Measurements from ENCODE around the gene DCAF11.

DCAF11 gene

DNA sequence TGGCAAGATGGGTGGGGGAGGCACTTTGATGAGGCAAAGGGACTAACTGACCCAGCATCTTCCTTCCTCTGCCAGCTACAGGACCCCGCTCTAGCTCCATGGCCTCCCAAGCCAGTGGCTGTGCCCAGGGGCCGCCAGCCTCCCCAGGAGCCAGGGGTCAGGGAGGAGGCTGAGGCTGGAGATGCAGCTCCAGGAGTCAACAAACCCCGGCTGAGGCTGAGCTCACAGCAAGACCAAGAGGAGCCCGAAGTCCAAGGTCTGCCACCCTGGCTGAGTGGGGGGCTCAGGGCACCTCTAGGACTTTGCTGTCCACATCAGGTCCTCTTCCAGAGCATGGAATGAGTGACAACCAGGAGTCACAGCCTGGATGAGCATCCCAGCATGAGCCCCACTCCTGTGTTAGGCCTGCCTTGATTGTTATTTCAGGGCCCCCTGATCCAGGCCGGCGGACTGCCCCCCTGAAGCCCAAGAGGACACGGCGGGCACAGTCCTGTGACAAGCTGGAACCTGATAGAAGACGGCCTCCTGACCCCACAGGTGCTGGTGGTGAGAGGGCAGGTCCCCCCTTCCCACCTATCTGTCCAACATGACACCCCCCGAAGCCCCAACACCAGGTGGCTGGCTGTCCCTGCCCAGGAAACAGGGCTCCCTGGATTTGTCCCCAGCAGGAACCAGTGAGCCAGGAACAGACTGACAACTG lies 45.7 kb upstream of the DCAF11 start:
- in situ Hi-C loops (cut with MboI; ENCODE audit: low sequenced_read_pairs, unreplicated experiment): no loop called here
- TF ChIP-seq, protein P1, sequence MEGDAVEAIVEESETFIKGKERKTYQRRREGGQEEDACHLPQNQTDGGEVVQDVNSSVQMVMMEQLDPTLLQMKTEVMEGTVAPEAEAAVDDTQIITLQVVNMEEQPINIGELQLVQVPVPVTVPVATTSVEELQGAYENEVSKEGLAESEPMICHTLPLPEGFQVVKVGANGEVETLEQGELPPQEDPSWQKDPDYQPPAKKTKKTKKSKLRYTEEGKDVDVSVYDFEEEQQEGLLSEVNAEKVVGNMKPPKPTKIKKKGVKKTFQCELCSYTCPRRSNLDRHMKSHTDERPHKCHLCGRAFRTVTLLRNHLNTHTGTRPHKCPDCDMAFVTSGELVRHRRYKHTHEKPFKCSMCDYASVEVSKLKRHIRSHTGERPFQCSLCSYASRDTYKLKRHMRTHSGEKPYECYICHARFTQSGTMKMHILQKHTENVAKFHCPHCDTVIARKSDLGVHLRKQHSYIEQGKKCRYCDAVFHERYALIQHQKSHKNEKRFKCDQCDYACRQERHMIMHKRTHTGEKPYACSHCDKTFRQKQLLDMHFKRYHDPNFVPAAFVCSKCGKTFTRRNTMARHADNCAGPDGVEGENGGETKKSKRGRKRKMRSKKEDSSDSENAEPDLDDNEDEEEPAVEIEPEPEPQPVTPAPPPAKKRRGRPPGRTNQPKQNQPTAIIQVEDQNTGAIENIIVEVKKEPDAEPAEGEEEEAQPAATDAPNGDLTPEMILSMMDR (IDR thresholded peaks at IDR 0.05; ENCODE audit: borderline replicate concordance, control extremely low read depth, extremely low read depth, insufficient read depth, missing control alignments): no peak
- no peak for DNase-seq (ENCODE audit: low spot score)

DNA sequence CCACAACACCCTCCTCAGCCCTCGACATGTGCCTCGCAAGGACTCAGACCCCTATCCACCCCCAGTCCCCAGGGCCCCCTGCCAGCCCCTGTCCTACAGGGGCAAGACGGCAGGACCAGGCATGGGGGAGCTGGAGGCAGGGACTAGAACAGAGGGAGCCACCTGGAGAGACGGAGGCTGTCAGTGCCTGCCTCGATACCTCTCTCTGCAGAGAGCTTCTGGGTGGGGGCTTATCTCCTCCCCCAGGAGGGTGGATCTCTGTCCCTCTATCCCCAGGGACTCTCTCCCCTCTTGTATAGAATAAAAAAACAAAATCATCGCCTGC lies 45.2 kb upstream of the DCAF11 start:
- no peak for DNase-seq (ENCODE audit: low spot score)
- in situ Hi-C loops (cut with MboI; ENCODE audit: low sequenced_read_pairs, unreplicated experiment): no loop called here
- TF ChIP-seq, protein P1 (IDR thresholded peaks at IDR 0.05; ENCODE audit: borderline replicate concordance, control extremely low read depth, extremely low read depth, insufficient read depth, missing control alignments): no peak

DNA sequence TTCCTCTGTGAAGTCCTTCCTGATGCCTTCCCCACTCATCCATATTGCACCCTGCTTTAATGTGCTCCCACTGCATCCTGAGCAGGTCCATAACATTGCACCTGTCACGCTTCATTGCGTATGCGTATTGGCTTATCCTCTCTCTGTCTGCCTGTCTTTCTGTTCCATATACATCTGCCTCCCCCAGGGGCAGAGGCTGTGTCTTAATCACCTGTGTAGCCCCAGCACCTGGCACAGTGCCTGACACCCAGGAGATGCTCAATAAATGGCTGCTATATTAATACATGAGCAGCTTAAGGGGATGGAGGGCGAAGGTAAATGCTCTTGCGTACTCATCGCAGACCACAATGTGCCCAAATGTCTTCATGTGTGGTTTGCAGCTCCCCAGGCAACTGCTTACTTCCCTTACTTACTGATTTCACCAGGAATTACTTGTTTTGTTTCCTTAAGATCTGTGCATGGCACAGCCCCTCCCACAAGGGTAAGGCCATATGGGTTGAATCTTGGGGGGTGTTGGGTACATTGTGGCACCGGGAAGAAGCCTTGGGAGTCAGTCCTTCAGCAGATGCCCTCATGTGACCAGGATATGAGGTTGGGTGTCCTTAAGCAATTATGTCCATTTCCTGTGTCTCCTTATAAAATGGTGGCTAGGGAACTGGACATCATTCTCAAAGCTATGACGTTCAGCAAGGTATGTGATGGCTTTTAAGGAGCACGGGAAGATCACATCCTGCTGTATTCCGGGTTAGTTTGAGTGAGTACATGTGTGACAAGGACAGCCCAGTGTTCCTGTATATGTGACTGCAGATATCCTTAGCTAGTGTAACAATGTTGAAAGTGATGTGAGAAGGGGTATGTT lies 44.1 kb upstream of the DCAF11 start:
- in situ Hi-C loops (cut with MboI; ENCODE audit: low sequenced_read_pairs, unreplicated experiment): no loop called here

DNA sequence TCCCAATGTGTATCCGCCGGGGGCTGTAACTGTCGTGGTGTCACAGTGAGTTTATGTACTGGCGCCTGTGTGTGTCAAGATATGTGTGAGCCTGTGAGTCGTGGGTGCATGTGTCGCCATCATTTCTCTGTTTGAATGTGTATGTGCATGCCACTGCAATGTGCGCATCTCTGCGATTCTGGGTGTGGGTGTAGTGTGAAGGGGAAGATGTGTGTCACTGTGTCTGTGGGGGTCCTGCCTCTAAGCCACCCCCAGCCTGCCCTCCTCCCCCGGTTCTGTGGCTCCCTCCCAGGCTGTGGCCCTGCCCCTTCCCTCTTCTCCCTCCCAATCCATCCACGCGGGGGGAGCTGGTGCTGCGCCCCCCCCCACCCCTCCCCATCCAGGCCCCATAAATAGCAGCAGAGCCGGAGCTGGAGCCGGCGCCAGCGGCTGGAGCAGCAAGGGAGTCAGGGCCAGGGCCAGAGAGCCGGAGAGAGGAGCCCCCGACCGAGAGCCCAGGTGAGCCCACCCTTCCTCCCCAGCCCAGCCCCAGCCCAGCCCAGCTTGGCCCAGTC lies 43.4 kb upstream of the DCAF11 start, which contains the start of gene CPNE6:
Gene CPNE6, plus strand, starts transcription at position 419 of the 554 bp plus-strand sequence. CDS start 1,375 bp downstream, outside the sequence.
- TF ChIP-seq, protein P1 (IDR thresholded peaks at IDR 0.05; ENCODE audit: borderline replicate concordance, control extremely low read depth, extremely low read depth, insufficient read depth, missing control alignments): no peak
- DNase-seq (ENCODE audit: low spot score): no peak
- in situ Hi-C loops (cut with MboI; ENCODE audit: low sequenced_read_pairs, unreplicated experiment): no loop called here

More for the DNA sequence above, 44.1 kb upstream of the DCAF11 start:
- TF ChIP-seq, protein P1 (IDR thresholded peaks at IDR 0.05; ENCODE audit: borderline replicate concordance, control extremely low read depth, extremely low read depth, insufficient read depth, missing control alignments): no peak
- DNase-seq (ENCODE audit: low spot score): no peak

DNA sequence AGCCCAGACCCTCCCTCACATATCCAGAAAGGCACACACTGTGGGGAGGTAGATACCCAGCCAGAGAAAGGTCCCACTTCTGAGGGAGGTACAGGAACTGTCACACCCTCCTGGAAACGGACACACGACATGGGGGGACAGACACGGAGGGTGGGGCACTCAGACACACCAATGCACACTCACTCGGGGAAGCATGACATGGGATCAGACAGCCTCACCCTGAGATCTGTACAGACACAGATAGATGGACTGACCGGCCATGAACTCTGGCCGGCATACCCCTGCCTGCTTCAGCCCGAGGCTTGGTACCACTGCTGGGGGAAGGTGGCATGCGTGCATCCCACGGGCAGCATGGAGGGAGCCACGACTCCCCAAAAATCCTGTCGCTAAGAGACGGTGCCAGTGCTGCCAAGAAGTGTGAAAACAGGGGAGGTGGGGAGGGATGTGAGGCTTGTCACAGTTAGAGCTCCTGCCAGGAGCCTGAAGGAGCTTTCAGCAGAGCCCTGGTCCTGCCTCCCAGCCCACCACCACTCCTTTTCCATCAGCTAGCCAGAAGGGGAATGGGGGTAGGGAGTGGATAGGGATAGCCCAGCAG lies 42.6 kb upstream of the DCAF11 start:
- in situ Hi-C loops (cut with MboI; ENCODE audit: low sequenced_read_pairs, unreplicated experiment): no loop called here
- TF ChIP-seq, protein P1 (IDR thresholded peaks at IDR 0.05; ENCODE audit: borderline replicate concordance, control extremely low read depth, extremely low read depth, insufficient read depth, missing control alignments): no peak
- no peak for DNase-seq (ENCODE audit: low spot score)

DNA sequence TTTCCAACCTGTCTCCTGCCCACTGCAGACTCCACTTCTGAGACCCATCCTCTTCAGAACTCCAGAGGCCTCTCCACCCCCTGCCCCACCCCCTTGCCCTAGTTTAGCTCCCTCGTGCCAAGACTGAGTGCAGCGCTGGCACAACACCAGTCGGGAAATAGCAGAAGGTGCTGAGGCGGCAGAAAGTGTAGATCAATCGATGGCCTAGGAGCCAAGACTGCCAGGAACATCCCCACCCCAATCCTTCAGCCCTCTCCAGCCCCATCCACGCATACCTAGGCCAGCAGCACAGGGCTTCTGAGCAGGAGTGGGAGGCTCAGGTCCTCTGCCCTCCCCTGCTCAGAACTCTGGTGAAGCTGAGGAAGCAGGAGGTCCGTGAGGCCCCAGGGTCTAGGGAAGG lies 42.1 kb upstream of the DCAF11 start:
- TF ChIP-seq, protein P1 (IDR thresholded peaks at IDR 0.05; ENCODE audit: borderline replicate concordance, control extremely low read depth, extremely low read depth, insufficient read depth, missing control alignments): no peak
- no peak for DNase-seq (ENCODE audit: low spot score)
- in situ Hi-C loops (cut with MboI; ENCODE audit: low sequenced_read_pairs, unreplicated experiment): no loop called here

Data from GM13976 (cell line).